Esophagus squamous epithelium (tissue), 4 donors: ENCODE measurements around the gene GRB2.

Source experiments
- POLR2A ChIP-seq, 4 donors: fragments of 450-650 bp; IDR thresholded peaks; one replicate each; pipeline ENCODE4 v1.6.1; 2017; ENCODE audit warnings: antibody characterized with exemption in 4 of 4, mild to moderate bottlenecking in 4 of 4, moderate library complexity in 3 of 4
- TF ChIP-seq, protein P1 (sequence below), 6 experiments: fragments of 450-650 bp in 4 of 6; fragments of 200-600 bp in 2 of 6; sonication (generic) in 2 of 6; IDR thresholded peaks; one replicate each; pipeline ENCODE4 v1.5.1; 2016 to 2019; ENCODE audit warnings: antibody characterized with exemption in 6 of 6, mild to moderate bottlenecking in 4 of 6, moderate library complexity in 4 of 6

DNA sequence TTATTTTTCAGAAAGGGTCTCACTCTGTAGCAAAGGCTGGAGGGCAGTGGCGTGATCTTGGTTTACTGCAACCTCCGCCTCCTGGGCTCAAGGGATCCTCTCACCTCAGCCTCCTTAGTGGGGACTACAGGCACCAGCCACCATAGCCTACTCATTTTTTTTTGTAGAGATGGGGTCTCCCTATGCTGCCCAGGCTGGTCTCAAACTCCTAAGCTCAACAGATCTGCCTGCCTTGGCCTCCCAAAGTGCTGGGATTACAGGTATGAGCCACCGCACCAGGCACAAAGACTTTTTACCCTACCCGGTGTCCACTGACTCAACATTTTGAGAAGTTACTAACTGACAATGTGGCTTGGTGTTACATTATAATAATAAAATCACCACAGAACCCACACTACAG is 7.2 kb downstream of the GRB2 start:
- TF ChIP-seq, protein P1, sequence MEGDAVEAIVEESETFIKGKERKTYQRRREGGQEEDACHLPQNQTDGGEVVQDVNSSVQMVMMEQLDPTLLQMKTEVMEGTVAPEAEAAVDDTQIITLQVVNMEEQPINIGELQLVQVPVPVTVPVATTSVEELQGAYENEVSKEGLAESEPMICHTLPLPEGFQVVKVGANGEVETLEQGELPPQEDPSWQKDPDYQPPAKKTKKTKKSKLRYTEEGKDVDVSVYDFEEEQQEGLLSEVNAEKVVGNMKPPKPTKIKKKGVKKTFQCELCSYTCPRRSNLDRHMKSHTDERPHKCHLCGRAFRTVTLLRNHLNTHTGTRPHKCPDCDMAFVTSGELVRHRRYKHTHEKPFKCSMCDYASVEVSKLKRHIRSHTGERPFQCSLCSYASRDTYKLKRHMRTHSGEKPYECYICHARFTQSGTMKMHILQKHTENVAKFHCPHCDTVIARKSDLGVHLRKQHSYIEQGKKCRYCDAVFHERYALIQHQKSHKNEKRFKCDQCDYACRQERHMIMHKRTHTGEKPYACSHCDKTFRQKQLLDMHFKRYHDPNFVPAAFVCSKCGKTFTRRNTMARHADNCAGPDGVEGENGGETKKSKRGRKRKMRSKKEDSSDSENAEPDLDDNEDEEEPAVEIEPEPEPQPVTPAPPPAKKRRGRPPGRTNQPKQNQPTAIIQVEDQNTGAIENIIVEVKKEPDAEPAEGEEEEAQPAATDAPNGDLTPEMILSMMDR (IDR thresholded peaks at IDR 0.05) = no peak
- no peak for TF ChIP-seq POLR2A (IDR thresholded peaks at IDR 0.05)
